ENCODE results near the gene PKIB. TPM values are rescaled to one million over a fixed set of nuclear protein-coding genes. Genes with fewer than 3 reads are reported as not detected.

Gene PKIB
- total and polyA plus RNA-seq, 2 donors (not counting 3 experiments of a cell fraction or from before 2014, with no cell fraction given): not detected

DNA sequence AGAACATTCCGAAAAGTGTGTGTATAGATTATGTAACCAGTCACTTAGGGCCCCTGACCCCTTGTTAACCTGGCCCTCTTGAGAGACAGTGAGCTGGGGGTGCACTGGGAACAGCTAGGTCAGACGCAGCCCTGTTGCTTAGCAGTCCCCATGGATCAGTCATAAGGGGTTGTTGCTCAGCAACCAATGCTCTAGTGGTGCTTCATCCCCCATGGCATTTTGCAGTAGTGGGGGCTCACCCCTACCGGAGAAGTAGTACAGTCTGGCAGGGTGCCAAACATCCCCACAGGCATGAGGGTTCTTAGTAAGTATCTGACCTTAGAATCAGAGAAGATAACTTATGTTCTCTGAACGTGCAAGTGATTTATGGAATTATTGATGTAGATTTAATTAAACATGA is 12.3 kb downstream of the PKIB start:
- Histone ChIP-seq H3K36me3 (ENCODE audit: control insufficient read depth in 2 of 2, extremely low read depth in 1 of 2, insufficient read depth in 2 of 2, low read length in 2 of 2) (no peaks in the 10 kb centered on the region), H3K9me3 (replicated peaks; ENCODE audit: control insufficient read depth, insufficient read depth, low read length) (no peaks in the 10 kb centered on the region), H2AFZ (ENCODE audit: low read depth, low read length) (no peak overlapping the region), H3K4me3 (replicated peaks in 1 of 3; ENCODE audit: insufficient read depth in 1 of 3, low read depth in 1 of 3, low read length in 3 of 3) (no peak overlapping the region), H3K27me3 (ENCODE audit: control insufficient read depth in 2 of 2, insufficient read depth in 2 of 2, low read length in 2 of 2) (no peaks in the 10 kb centered on the region), H3K4me1 (ENCODE audit: control insufficient read depth, extremely low read depth, insufficient read depth, low read length) (no peaks in the 10 kb centered on the region), H3K4me2 (ENCODE audit: insufficient read depth, low read length) (no peak overlapping the region), H3K79me2 (ENCODE audit: control insufficient read depth, insufficient read depth, low read length) (no peaks in the 10 kb centered on the region), H4K20me1 (replicated peaks; ENCODE audit: control insufficient read depth, extremely low read depth, insufficient read depth, low read length) (no peaks in the 10 kb centered on the region), H3K9me1 (replicated peaks; ENCODE audit: control insufficient read depth, extremely low read depth, insufficient read depth, low read length) (no peaks in the 10 kb centered on the region), H3K27ac (ENCODE audit: insufficient read depth, low read depth, low read length) (no peak overlapping the region), H3K9ac (replicated peaks; ENCODE audit: extremely low read depth, insufficient read depth, low read length) (no peak overlapping the region)
- intact Hi-C loops (cut with micrococcal nuclease): no loop called here
- ChIA-PET CTCF (no interaction called here), POLR2A (no interaction called here)
- no peak for TF ChIP-seq JUN (IDR thresholded peaks at IDR 0.05; ENCODE audit: borderline replicate concordance, insufficient read depth, insufficient read length, low read depth)
- TF ChIP-seq MYC (IDR thresholded peaks at IDR 0.05; ENCODE audit: low read depth, low read length): no peak
- no peak for TF ChIP-seq FOS (IDR thresholded peaks at IDR 0.05; ENCODE audit: borderline replicate concordance, insufficient read depth, low read length)
- TF ChIP-seq, protein P1, sequence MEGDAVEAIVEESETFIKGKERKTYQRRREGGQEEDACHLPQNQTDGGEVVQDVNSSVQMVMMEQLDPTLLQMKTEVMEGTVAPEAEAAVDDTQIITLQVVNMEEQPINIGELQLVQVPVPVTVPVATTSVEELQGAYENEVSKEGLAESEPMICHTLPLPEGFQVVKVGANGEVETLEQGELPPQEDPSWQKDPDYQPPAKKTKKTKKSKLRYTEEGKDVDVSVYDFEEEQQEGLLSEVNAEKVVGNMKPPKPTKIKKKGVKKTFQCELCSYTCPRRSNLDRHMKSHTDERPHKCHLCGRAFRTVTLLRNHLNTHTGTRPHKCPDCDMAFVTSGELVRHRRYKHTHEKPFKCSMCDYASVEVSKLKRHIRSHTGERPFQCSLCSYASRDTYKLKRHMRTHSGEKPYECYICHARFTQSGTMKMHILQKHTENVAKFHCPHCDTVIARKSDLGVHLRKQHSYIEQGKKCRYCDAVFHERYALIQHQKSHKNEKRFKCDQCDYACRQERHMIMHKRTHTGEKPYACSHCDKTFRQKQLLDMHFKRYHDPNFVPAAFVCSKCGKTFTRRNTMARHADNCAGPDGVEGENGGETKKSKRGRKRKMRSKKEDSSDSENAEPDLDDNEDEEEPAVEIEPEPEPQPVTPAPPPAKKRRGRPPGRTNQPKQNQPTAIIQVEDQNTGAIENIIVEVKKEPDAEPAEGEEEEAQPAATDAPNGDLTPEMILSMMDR (IDR thresholded peaks at IDR 0.05; ENCODE audit: extremely low read depth in 1 of 2, insufficient read depth in 1 of 2, low read depth in 1 of 2, low read length in 2 of 2): no peak
- no peak for TF ChIP-seq POLR2A (IDR thresholded peaks at IDR 0.05; ENCODE audit: low read depth, low read length)
- TF ChIP-seq GATA2 (IDR thresholded peaks at IDR 0.05; ENCODE audit: insufficient read depth, insufficient read length, low read depth, low read length): no peak
- TF ChIP-seq POLR2AphosphoS5 (IDR thresholded peaks at IDR 0.05; ENCODE audit: insufficient read depth, low read depth, low read length): no peak
- TF ChIP-seq, protein P2, sequence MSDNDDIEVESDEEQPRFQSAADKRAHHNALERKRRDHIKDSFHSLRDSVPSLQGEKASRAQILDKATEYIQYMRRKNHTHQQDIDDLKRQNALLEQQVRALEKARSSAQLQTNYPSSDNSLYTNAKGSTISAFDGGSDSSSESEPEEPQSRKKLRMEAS (IDR thresholded peaks at IDR 0.05; ENCODE audit: insufficient read depth, insufficient read length): no peak
- FAIRE-seq: no peak
- no peak for DNase-seq (ENCODE audit: low read depth, low spot score)
- dilution Hi-C loops (cut with MboI; ENCODE audit: extremely low pct_ligation_motif_present, low sequenced_read_pairs): no loop called here
- no TSS peak for BruUV-seq (replicated peaks)

Measured in endothelial cell of umbilical vein (primary cell).